HK-2 (cell line): Measurements from ENCODE around the gene PKHD1.
A peak's percentile ranks its signal among the peaks of the same experiment; 100 is the strongest.
"Not testable (repeated sequence)": the region's sequence is repeated elsewhere in the genome, so short reads cannot be mapped to it uniquely, and the experiment has no call there.

Experiments
- DNase-seq: peaks from one replicate; pipeline ENCODE4 v3.0.0-alpha.2; 2018; ENCODE audit not compliant: unreplicated experiment

The PKHD1 gene

DNA sequence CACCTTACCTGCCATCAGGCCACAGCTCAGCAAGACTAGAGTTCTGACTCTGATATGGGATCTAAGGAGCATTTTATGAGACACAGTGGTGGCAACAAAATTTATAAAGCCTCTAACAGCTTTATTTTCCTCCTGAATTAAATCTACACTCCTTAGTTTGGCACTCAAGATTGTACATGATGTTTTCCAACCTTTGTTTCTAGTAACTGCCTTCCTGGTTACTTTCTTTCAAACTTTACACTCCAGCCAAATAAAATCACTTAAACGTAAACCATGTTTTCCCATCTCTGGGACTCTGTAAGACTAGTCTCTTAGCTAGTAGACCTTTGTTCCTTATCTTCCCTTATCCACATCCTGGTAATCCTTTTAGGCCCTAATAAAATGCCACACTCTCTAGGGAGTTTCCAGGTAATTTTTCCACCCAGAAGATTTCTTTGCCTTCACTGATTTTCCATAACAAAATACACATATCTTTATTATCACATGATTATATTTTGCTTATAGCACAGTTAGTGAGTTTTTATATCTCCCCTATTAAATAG lies 92.1 kb downstream of the PKHD1 start:
- no peak for DNase-seq

DNA sequence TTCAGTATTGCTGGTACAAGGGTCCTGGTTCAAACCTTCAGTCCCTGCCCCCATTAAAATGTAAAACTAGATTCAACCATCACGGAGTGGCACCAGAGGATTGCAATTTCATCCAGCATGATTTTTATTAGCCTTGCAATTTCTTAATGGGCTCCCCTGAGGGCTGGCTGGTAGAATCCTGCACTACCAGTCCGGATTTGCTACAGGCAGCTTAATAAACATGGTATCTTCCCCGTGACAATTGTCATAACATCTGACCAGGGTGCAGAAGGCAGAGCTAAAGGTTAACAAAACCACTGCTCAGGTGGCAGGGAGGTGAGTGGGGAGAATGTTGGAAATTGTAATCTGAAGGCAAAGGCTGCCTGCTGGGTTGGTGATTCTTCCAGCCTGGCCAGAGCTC lies 94.5 kb downstream of the PKHD1 start:
- no peak for DNase-seq

DNA sequence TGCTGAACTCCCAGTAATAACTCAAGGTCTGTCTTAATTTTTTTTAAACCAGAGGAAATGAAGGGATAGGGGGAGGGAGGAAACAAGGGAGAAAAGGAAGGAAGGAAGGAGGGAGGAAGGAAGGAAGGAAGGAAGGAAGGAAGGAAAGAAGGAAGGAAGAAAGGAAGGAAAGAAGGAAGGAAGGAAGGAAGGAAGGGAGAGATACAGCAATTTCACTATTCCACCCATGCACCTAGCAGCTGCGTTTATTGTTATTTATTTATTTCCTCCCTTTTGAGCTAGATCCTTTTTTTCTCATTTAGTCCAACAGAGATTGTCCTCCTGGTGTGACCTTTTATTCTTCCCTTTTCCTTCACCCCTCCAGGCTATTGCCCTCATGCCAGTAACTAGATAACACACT lies 97.6 kb downstream of the PKHD1 start:
- no peak for DNase-seq

DNA sequence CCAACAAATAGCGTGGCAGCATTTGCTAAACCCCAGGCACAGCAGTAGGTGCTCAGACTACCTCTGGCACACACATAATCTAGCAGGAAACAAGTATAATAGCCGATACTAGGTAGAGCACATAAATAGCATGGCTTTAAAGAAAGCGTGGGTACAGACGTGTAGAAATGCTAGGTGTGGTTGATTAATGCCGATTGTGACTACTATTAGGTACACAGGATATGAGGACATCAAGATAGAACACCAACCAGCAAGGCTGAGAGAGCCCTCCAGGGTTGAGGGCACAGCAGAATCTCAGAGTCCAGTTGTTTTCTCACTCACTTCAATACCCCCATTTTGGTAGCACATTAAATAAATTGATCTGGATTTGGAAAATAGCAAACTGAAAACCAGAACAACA lies 100.5 kb downstream of the PKHD1 start:
- no peak for DNase-seq

DNA sequence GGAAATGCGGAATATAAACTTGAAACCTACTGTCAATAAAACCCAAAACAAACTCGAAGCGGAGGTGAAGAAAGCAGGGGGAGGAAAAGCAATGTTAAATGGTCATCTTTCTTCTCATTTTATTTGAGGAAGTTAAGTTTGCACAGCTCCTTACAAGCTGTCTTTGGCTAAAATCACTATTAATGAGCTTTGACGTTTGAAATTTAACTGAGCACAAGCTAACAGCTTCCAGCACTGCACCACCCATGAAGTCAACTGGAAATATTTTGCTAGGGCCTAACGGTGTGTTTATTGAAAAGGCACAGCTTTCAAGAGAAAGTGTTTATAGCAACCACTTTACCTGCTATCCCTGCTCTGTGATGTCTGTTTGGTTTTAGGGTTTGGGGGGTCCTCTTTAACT lies 103.8 kb downstream of the PKHD1 start:
- DNase-seq, result no peak

DNA sequence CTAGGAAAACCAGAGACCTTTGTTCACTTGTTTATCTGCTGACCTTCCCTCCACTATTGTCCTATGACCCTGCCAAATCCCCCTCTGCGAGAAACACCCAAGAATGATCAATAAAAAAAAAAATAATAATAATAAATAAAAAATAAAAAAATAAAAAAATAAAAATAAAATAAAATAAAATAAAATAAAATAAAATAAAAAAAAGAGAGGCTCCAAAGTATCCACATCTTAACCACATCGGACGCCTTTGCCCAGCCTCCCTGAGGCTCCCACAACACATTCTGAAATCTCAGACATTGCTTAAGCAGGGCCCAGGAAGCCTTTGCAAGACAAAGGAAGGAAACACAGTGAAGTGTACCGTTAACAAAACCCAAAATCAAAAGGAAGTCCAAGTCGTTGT lies 104.7 kb downstream of the PKHD1 start:
- DNase-seq, result not testable (repeated sequence)

DNA sequence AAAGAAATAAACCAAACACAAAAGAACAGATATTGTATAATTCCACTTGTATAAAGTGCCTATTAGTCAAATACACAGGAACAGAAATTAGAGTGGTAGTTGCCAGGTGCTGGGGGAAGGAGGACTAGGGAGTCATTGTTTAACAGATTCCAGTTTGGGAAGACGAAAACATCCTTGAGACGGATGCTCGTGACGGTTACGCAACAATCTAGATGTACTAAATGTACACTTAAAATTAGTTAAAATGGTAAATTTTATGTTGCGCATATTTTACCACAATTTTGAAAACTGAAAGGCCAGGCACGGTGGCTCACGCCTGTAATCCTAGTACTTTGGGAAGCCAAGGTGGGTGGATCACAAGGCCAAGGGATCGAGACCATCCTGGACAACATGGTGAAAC lies 111.0 kb downstream of the PKHD1 start:
- DNase-seq, result no peak

DNA sequence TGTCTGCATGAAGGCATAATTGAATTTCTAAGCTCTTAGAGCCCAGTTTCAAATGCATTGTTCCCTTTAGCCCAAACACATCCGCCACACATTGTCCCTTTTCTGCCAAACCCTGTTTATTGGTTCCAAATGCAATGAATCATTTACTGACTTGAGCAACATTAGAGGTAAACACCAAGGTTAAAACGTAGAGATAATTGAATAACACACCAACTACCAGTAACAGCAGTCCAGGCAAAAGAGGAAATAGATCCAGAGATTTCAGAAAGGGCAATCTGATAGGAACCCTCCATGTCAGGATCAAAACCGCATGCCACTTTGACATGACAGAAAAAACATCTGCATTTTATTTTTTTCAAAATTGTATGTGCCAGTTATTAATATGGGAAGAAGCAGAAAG lies 114.8 kb downstream of the PKHD1 start:
- no peak for DNase-seq

DNA sequence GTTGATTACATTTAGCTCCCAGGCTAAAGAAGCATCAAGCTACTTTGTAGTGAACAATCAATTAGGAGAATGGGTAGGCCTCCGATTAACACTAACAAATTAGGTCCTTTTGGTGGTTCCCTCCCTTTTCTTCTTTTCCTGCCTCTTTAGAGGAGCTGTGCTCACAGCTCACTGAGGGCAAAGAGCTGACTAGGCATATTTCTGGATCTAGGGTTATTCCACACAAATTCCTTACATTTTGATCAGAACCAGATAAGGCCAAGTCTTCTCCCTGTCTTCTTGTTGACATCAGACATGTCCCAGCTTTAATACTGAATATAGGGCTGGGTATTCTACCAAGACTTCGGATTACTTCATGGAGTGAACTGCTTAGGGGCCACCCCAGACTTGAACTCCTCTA lies 119.1 kb downstream of the PKHD1 start:
- DNase-seq, result no peak

DNA sequence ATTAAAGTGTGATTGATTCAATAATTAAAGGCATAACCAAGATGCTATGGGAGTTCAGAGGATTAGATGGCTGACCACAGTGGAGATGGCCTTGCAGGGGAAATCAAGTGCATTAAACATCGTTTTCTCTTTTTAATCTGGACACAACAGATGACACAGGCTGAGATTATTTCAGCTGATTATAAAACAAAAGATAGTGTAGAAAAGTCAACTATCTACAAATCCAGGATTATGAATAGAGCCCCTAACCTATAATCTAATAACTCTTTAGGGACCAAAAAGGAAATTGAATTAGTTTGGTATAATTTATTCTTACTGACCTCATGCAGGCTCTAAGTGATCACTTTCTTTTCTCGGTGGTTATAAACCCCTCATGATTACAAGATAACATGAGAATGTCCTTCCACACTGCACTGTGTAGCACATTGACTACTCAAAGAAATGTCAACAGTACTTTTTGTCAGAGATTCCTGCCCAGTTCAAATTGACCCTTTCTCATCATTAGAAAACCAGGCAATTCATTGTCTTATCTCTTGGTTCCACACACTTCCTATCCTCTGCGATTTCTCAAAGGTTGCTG lies 122.1 kb downstream of the PKHD1 start:
- no peak for DNase-seq

DNA sequence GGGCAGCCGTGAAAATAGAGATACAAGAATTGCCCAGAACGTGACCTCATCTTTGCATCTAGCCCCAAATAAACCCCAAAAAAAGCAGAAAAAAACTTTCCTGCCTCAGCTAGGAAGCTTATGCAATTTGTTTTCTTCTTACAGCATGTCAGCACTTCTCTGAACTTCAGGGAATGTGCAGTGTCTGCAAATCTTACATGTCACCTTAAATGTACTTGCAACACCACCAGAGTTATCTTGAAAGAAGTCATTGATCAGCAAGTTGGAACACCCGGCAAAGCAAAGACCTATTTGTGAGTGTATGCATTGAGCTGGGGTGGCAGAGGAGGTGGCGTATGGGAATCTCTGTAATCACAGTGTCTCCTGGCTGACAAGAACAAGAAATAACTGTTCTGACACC lies 123.4 kb downstream of the PKHD1 start:
- DNase-seq, result no peak

DNA sequence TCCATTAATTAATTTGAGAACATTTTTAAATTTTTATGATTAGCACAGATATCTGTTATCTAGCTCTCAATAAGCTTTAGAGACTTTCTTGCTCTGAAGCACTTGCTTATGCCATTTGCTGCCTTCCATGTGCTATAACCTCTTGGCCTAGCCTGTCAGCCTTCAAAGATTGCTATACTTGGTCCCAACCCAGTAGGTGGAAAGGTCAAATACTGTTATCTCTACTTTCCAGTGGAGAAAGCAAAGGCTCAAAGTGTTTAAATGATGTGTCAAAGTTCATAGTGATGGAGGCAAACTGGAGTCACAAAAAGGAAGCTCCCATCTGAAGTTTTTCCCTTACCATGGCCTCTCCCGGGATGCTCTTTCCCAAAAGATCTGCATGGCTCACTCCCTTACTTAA lies 125.1 kb downstream of the PKHD1 start:
- no peak for DNase-seq

DNA sequence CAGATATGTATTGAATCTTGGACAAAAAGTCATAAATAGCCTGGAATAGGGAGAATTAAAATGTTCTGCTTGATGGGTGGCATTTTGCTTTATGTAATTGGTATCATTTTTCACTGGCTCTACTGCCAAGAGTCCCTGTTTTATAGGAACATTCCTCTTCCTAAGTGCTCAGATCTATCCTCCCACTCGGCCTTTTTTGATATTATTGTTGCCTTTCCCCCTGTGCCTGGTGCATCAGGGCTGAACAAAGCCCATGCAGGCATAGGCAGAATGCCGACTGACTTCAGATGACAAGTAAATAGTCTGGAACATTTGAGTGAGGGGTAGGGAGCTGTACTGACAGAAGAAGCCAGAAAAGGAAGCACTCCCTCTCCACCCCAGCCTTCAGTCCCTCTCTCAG lies 127.0 kb downstream of the PKHD1 start:
- no peak for DNase-seq

DNA sequence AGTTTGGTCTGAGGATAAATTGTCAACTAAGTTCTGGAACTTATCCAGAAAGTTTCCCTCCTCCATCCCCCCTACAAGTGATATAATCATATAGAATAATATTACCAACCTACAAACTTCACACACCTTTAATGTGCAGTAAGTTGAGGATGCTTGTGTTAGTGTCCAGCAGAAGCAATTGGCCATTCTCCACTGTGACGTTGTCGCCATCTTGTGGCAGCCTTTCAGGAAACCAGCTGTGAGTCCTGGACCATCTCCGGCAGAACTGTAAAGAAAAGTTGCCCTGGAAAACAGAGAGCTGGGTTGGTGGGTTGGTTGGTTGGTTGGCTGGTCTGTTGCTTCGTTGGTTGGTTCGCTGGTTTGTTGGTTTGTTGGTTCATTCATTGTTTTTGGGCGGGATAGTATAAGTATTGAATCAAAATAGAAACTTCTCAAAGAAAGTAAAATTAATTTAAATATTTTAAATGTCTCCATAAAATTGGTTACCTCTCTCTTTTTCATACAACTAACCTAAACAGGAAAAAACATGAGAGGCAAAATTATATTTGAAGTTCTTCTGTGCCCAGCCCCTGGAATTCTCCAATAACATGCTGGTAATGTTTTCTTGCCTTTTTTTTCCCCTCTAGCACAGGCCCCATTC lies 127.5 kb downstream of the PKHD1 start:
- DNase-seq, result peak; percentile 66

DNA sequence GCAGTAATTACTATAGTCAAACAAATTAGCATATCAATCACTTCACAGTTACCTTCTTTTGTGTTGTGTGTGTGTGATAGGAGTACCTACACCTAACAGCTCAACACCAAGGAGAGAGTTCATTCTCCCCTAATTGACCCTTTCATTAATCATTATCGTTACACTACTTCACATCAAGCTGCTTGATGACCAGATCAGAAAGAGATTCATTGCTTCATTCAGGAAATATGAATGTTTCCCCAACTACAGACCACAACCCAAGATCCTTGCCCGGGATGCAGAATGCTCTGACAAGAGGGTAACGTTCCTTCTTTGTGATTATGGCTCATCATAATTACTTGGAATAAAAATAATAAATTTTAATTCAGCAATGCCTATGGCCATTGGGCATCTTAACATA lies 132.7 kb downstream of the PKHD1 start:
- no peak for DNase-seq

DNA sequence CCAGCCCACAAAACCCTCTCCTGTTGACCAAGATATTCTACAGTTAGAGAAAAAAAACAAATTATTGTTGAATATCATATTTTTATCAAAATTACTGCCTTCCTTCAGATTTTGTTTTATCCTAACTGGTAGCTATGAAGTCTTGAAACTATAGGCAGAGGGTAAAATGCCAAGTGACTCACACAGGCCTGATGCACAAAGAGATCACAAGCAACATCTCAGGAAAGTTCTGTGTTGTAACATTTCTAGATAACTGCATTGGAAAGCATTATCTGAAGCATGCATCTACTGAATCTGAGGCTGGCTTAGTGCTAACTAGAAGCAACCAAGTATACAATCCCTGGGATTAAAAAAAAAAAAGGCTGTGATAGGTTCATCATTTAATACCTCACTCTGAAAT lies 134.2 kb downstream of the PKHD1 start:
- DNase-seq, result no peak

DNA sequence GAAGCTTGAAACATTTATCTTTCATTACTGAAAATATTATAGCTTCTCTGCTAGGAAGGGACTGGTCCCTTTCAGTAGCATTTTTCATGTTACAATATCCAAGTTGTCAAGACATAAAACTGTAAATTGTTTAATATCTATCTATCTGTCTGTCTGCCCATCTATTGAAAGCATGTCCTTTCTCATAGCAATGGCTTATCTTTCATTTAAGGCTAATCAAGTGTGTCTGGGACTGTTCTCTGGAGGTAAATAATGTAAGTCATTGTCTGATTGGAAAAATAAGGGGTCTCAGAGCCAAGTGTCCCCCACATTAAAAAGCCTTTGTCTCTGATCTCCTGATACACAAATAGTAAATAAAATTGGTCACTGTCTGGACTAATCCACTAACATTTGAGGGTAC lies 135.5 kb downstream of the PKHD1 start:
- DNase-seq, result no peak

DNA sequence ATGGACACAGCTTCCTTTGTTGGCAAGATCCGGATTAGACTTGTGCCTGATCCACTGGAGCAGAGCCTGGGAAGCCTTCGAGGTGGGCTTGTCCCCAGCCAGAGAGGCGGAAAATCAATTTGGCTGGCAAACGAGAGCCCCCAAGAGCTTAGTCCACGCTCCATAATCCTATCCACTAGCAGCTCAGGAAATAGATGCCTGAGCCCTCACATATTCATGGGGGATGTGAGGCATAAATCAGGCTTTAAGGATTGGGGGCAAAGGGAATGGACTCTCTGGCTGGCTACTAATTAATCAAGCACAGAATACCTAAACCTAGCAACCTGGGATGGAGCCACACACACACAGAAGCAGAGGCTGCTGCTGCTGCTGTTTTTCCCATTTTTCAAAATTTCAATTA lies 137.9 kb downstream of the PKHD1 start:
- DNase-seq, result no peak

DNA sequence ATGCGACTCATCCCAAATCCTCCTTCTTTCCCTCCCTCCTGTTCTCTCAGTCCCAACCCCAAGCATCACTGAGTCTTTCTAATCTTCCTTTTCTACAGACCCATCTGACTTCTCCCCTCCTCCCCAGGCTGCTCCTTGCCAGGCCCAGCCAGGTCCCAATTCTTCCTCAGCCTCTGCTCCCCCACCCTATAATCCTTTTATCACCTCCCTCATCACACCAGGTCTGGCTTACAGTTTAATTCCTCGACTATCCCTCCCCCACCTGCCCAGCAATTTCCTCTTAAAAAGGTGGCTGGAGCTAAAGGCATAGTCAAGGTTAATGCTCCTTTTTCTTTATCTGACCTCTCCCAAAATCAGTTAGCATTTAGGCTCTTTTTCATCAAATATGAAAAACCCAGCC lies 147.7 kb downstream of the PKHD1 start:
- not testable (repeated sequence) for DNase-seq

DNA sequence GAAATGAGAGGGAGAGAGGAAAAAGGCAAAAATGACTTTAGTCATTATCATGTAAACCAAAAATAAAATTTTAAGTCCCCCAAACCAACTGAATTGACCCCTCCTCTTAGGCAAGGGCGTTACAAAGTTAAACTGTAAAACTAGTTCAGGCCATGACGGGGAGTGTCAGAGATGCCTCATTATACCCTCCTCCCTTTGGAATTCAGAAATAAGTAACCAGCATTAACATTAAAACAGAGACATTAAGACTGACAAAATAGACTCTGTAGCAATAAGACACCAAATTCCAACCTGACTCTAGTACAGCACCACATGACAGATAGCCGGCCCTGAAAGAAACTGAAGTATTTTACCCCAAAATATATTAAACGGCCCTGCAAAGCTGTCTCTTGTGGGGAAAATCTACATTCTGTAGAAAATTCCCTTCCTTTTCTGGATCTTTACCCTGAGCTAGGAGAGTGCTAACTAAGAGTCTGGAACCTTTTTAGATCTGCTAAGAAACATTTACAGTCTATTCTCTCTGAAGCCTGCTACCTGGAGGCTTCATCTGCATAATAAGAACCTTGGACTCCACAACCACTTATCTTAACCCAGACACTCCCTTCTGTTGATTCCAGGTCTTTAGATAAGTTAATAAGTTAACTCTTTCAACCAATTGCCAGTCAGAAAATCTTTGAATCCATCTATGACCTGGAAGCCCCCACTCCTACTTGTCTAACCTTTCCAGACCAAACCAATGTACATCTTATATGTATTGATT lies 150.7 kb downstream of the PKHD1 start:
- DNase-seq, result no peak

DNA sequence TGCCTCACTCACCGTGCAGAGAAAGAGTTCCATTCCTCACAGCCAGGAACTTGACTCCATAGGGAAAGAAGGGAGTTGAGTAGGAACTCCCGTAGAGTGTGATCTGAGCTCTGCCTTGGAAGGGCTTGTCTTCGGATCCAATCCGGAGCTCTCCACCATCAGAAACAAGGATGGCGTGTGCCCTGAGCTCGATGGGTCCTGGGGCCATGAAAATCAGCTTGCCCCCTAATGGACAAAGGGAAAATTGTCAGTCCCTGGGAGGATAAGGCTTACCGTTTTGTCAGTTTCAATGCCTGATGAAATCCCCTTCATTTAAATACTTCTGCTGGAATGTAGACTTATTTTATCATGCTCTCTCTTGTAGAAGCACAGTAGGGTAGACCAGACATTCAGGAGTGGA lies 153.3 kb downstream of the PKHD1 start:
- no peak for DNase-seq

DNA sequence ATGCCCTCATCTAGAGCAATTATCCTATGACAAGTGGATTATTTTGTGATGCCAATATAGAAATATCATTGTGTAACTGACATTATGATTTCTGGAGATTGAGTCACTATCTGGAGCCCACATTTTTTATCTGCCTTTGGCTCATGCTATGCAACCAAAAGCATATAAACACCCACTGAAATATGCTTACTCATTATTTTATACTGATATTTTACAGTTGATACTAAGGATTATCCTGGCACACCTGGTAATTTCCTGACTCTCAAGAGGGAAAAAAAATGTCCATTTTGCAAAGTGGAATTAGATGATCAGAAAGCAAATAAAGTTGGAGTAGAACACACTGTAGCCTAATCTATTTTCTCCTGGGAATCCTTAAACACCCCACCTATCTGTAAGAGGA lies 154.5 kb downstream of the PKHD1 start:
- no peak for DNase-seq

DNA sequence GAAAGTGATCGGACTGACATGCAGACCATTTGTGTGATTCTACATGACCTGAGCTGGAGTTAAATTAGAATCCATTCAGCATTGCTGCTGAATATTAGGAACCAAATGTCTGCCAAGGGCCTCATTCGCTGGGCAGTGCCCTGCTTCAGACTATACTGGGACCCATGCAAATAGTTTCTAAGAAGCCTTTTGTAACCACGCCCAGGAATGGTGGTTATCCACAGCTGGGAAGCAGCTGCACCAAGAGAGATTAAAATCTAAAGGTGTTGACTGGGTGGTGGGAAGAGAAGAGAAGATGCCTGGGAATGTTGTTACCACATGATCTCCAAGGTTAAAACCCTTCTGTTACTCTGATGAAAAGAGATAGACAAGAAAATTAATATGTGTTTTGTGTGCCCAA lies 156.8 kb downstream of the PKHD1 start:
- no peak for DNase-seq
